ENCODE measurements around the gene SLCO3A1.

SLCO3A1 gene

GRCh38 chr15:92130906-92131305 is 277.4 kb downstream of the SLCO3A1 start:
- no peak overlapping the region for H3K4me3 ChIP-seq (ENCODE audit: low read depth, low read length)
- H3K27ac ChIP-seq (ENCODE audit: extremely low read depth, low read depth, low read length): no peak overlapping the region
- CTCF ChIA-PET: interaction anchor here (0.6 kb wide), 1 partner anchor 321 kb away, joined by 3 read pairs; no protein-coding TSS in a partner anchor
- H3K9me3 ChIP-seq (ENCODE audit: control insufficient read depth, insufficient read depth, low read depth, low read length): no peaks in the 10 kb centered on the region
- POLR2A ChIA-PET: no interaction called here
- no peaks in the 10 kb centered on the region for H3K36me3 ChIP-seq (ENCODE audit: control insufficient read depth in 2 of 2, insufficient read depth in 1 of 2, low read length in 2 of 2)
- H3K4me1 ChIP-seq (ENCODE audit: control insufficient read depth, insufficient read depth, low read length): no peaks in the 10 kb centered on the region
- TF ChIP-seq ZNF623 (tag by site-specific recombination; IDR thresholded peaks at IDR 0.05) (no peak), HOXC10 (CRISPR knock-in tag; IDR thresholded peaks at IDR 0.05) (no peak), ZNF24 (tag by site-specific recombination; IDR thresholded peaks at IDR 0.05) (no peak), ZNF555 (tag by site-specific recombination; conservative IDR thresholded peaks at IDR 0.05) (no peak), ZNF768 (tag by site-specific recombination; IDR thresholded peaks at IDR 0.05) (no peak), GLIS2 (tag by site-specific recombination; IDR thresholded peaks at IDR 0.05) (no peak), ZNF133 (tag by site-specific recombination; IDR thresholded peaks at IDR 0.05) (no peak), ZNF354C (tag by site-specific recombination; IDR thresholded peaks at IDR 0.05; ENCODE audit: borderline replicate concordance, low read depth) (no peak), ZNF530 (tag by site-specific recombination; IDR thresholded peaks at IDR 0.05; ENCODE audit: low read depth) (no peak), ZBTB21 (tag by site-specific recombination; IDR thresholded peaks at IDR 0.05) (no peak), ZNF138 (tag by site-specific recombination; IDR thresholded peaks at IDR 0.05; ENCODE audit: borderline replicate concordance) (no peak), ZNF2 (tag by site-specific recombination; IDR thresholded peaks at IDR 0.05) (no peak), HOXA7 (CRISPR knock-in tag; IDR thresholded peaks at IDR 0.05; ENCODE audit: borderline replicate concordance) (no peak)

GRCh38 chr15:92132982-92133755 is 279.7 kb downstream of the SLCO3A1 start:
- ChIA-PET POLR2A (no interaction called here), CTCF (no interaction called here)
- Histone ChIP-seq H3K27ac (ENCODE audit: extremely low read depth, low read depth, low read length) (no peak overlapping the region), H3K36me3 (ENCODE audit: control insufficient read depth in 2 of 2, insufficient read depth in 1 of 2, low read length in 2 of 2) (no peaks in the 10 kb centered on the region), H3K4me1 (ENCODE audit: control insufficient read depth, insufficient read depth, low read length) (no peaks in the 10 kb centered on the region), H3K4me3 (ENCODE audit: low read depth, low read length) (no peak overlapping the region), H3K9me3 (ENCODE audit: control insufficient read depth, insufficient read depth, low read depth, low read length) (no peaks in the 10 kb centered on the region)
- peak; percentile 76; the same call in 1 of the 2 replicates for TF ChIP-seq ZNF610 (tag by site-specific recombination; IDR thresholded peaks at IDR 0.05; ENCODE audit: borderline replicate concordance)
- TF ChIP-seq ZFP69B (tag by site-specific recombination; IDR thresholded peaks at IDR 0.05): no peak

- ChIA-PET POLR2A (no interaction called here), CTCF (no interaction called here)
- Histone ChIP-seq H3K9me3 (ENCODE audit: control insufficient read depth, insufficient read depth, low read depth, low read length) (no peaks in the 10 kb centered on the region), H3K4me1 (ENCODE audit: control insufficient read depth, insufficient read depth, low read length) (peaks cover 2% of the 10 kb centered on the region; the same call in 1 of the 2 replicates), H3K36me3 (ENCODE audit: control insufficient read depth in 2 of 2, insufficient read depth in 1 of 2, low read length in 2 of 2) (no peaks in the 10 kb centered on the region), H3K27ac (ENCODE audit: extremely low read depth, low read depth, low read length) (no peak overlapping the region), H3K4me3 (ENCODE audit: low read depth, low read length) (no peak overlapping the region)
- TF ChIP-seq ZNF544 (tag by site-specific recombination; IDR thresholded peaks at IDR 0.05) (no peak), ZNF366 (tag by site-specific recombination; conservative IDR thresholded peaks at IDR 0.05) (no peak), PRDM1 (tag by site-specific recombination; IDR thresholded peaks at IDR 0.05) (no peak), ZNF18 (tag by site-specific recombination; IDR thresholded peaks at IDR 0.05) (no peak), ZBTB6 (tag by site-specific recombination; IDR thresholded peaks at IDR 0.05) (no peak), ZNF140 (tag by site-specific recombination; IDR thresholded peaks at IDR 0.05) (no peak), CTCF (tag by site-specific recombination; IDR thresholded peaks at IDR 0.05) (no peak), ZNF558 (tag by site-specific recombination; IDR thresholded peaks at IDR 0.05) (no peak), ZBTB44 (tag by site-specific recombination; IDR thresholded peaks at IDR 0.05) (no peak), ZFHX2 (tag by site-specific recombination; conservative IDR thresholded peaks at IDR 0.05) (no peak), ZNF571 (tag by site-specific recombination; IDR thresholded peaks at IDR 0.05) (no peak), ZNF416 (tag by site-specific recombination; IDR thresholded peaks at IDR 0.05) (no peak)
Measured at GRCh38 chr15:92140796-92141195, 287.3 kb downstream of the SLCO3A1 start.
